Epithelial cell of esophagus (primary cell): ENCODE data around the gene PLBD1.
A peak's percentile ranks its signal among the peaks of the same experiment; 100 is the strongest.

Experiments used
- DNase-seq: peaks from one replicate; pipeline ENCODE4 v3.0.0; 2010; ENCODE audit warnings: low read depth
- H3K4me3 ChIP-seq: 2 replicates; pipeline ENCODE4 v1.5.1; 2011; ENCODE audit warnings: mild to moderate bottlenecking, low read length, control low read depth
- TF ChIP-seq, protein P1 (sequence below): IDR thresholded peaks from 2 replicates; pipeline ENCODE4 v1.5.1; 2011; ENCODE audit warnings: low read depth, mild to moderate bottlenecking, low read length, control low read depth, inconsistent platforms; ENCODE audit not compliant: insufficient read depth; ENCODE audit errors: missing control alignments

Gene PLBD1

DNA sequence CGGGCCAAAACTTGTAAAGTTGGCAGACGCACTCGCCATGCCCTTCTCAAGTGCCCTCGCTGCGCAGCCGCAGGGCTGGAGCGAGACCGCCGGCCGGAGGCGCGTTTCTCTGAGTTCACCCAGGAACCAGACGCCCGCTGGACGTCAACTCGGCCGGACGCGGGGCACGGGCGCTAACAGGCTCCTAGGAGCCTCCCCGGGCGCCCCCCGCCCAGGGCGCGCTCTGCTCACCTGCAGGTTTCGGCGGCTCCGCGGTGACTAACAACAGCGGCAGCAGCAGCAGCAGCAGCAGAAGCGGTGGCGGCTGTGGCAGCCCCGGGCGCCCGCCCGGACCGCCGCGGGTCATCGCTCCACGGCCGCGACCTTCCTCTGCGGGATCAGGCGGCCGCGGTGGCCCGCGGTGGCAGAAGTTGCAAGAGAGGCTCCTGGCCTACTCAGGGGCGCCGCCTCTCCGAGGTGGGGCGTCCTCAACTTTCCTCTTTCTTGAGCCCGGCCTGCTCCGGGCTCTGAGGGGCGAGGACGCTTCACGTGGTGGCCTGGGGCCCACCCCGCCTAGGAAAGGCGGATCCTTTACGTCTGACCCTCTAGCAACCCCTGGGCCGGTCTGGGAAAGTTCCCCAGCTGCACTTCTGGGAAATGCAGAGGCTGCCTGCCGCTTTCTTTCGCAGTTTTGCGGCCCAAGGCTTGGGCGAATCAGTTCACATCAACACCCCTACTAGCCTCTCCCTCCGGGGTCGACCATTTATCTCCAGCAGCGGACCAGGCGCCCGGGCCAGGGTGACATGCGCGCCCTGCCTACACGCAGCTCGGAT is at the start of gene PLBD1:
PLBD1 (minus strand) TSS at position 533 of the 812 bp plus-strand sequence; CDS start at position 346, 187 bp downstream.
- TF ChIP-seq, protein P1, sequence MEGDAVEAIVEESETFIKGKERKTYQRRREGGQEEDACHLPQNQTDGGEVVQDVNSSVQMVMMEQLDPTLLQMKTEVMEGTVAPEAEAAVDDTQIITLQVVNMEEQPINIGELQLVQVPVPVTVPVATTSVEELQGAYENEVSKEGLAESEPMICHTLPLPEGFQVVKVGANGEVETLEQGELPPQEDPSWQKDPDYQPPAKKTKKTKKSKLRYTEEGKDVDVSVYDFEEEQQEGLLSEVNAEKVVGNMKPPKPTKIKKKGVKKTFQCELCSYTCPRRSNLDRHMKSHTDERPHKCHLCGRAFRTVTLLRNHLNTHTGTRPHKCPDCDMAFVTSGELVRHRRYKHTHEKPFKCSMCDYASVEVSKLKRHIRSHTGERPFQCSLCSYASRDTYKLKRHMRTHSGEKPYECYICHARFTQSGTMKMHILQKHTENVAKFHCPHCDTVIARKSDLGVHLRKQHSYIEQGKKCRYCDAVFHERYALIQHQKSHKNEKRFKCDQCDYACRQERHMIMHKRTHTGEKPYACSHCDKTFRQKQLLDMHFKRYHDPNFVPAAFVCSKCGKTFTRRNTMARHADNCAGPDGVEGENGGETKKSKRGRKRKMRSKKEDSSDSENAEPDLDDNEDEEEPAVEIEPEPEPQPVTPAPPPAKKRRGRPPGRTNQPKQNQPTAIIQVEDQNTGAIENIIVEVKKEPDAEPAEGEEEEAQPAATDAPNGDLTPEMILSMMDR = no peak
- DNase-seq = peak; percentile 50
- H3K4me3 ChIP-seq = peak within 1 kb of the TSS; percentile 50

GRCh38 chr12:14614704-14615121 is 47.0 kb upstream of the PLBD1 start:
- H3K4me3 ChIP-seq = no peak overlapping the region
- TF ChIP-seq, protein P1 = no peak
- DNase-seq = peak; percentile 85

DNA sequence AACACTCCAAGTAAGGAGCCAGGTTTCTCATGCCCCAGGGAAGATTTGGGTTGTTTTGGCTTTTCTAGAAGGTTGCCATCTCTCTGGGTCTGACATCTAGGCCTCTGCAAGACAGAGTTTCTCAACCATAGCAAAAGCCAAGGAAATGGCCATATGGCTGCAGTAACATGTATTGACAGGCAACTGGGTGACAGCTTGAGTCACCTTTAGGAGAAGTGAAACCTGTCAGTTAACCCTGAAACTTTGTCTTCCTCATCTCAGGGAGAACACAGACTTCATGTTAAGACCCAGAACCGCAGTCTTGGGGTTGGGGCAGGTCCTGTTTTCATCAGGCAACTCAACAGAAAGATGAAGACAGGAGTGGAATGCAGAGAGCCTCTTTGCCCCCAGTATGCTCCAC is 46.0 kb upstream of the PLBD1 start:
- H3K4me3 ChIP-seq = no peak overlapping the region
- TF ChIP-seq, protein P1 = no peak
- DNase-seq = peak; percentile 70

GRCh38 chr12:14612898-14613445 is 45.3 kb upstream of the PLBD1 start:
- no peak for DNase-seq
- TF ChIP-seq, protein P1 = no peak
- H3K4me3 ChIP-seq = no peak overlapping the region

GRCh38 chr12:14612250-14612649 is 44.6 kb upstream of the PLBD1 start:
- DNase-seq = no peak
- H3K4me3 ChIP-seq = no peak overlapping the region
- TF ChIP-seq, protein P1 = no peak

DNA sequence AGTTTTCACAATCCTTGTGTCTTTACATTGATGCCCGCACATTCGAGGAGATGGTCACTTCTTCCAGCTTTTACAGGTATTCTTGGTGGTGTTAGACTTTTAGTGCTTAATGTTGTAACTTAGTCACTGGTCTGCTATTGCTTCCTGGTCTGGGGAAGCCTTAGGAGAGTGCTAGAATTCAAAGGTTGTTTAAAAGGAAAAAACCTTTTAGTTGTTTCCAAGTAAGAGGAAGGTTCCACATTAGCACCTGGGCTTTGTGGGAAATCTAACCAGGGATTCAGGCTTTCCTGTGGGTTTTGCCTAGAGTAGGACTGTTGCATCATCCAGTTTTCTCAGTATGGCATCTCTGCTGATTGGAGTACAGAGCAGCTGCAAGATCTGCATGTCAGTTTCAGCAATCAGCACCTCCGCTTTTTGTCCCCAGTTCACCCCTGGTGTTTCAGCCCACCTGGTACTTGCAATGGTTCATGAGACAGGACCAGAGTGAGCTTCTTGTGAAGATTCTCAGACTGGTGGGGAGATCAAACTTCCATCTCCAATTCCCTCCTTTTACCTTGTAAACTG is 44.0 kb upstream of the PLBD1 start:
- TF ChIP-seq, protein P1 = no peak
- DNase-seq = no peak
- H3K4me3 ChIP-seq = no peak overlapping the region
